ENCODE data around the gene ADAMTSL1.

Gene ADAMTSL1

DNA sequence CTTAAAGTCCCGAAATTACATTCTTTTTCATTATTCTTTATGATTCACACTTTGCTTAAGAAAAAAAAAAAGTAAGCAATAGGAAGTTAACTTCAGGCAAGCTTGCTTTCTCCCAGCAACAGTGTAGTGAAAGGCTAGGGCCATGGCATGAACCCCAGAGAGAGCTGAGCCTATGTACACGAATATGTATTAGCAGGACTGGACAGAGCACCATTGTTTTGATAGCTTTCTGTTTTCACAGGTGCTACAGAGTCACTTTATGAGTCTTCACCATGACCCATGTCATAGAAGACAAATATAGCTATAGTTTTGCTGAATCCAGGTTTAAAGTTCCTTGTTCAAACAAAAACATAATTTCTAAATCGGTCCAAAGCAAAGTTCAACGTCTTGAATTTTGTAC is 199.2 kb downstream of the ADAMTSL1 start:
- TF ChIP-seq, protein P1, sequence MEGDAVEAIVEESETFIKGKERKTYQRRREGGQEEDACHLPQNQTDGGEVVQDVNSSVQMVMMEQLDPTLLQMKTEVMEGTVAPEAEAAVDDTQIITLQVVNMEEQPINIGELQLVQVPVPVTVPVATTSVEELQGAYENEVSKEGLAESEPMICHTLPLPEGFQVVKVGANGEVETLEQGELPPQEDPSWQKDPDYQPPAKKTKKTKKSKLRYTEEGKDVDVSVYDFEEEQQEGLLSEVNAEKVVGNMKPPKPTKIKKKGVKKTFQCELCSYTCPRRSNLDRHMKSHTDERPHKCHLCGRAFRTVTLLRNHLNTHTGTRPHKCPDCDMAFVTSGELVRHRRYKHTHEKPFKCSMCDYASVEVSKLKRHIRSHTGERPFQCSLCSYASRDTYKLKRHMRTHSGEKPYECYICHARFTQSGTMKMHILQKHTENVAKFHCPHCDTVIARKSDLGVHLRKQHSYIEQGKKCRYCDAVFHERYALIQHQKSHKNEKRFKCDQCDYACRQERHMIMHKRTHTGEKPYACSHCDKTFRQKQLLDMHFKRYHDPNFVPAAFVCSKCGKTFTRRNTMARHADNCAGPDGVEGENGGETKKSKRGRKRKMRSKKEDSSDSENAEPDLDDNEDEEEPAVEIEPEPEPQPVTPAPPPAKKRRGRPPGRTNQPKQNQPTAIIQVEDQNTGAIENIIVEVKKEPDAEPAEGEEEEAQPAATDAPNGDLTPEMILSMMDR (IDR thresholded peaks at IDR 0.05) = no peak
- Histone ChIP-seq H3K4me3 (no peak overlapping the region), H3K27ac (no peak overlapping the region)
- no peak for DNase-seq (ENCODE audit: low spot score)

DNA sequence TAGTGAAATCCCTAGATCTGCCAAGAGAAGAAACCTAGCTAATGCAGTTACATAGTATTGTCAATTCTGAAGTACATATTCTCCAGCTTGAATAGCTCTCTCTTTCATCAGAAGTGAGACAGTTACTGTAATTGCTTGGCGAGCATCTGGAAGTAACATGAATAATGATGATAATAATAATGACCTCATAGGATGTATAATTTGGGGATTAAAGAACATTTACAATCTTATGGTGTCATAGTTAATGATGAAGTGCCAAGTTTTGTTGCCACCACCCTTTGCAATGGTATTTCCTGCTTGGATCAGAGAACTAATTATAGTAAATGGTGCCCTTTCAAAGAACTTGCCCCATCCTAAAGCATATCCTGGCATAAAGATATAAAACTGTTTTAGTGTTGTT is 201.4 kb downstream of the ADAMTSL1 start:
- no peak overlapping the region for H3K4me3 ChIP-seq
- no peak overlapping the region for H3K27ac ChIP-seq
- no peak for DNase-seq (ENCODE audit: low spot score)
- TF ChIP-seq, protein P1 (IDR thresholded peaks at IDR 0.05) = no peak

DNA sequence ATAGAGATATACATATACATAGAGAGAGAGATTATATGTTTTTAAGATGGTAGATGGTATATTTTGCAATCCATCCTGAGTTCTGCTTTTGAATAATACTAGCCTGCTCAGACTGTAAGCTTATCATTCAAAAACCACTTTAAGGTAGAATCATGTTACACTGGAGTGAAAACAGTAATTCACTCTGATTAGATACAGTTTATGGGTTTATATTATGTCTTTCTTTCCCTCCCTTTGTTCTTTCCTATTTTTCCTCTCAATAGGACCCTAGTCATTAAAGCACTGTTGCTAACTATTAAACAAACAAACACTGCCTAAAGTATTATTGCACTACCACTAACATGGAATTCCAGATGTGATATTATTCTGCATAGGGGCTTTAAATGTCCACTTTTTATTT is 202.0 kb downstream of the ADAMTSL1 start:
- TF ChIP-seq, protein P1 (IDR thresholded peaks at IDR 0.05) = no peak
- Histone ChIP-seq H3K27ac (no peak overlapping the region), H3K4me3 (no peak overlapping the region)
- DNase-seq (ENCODE audit: low spot score) = no peak

DNA sequence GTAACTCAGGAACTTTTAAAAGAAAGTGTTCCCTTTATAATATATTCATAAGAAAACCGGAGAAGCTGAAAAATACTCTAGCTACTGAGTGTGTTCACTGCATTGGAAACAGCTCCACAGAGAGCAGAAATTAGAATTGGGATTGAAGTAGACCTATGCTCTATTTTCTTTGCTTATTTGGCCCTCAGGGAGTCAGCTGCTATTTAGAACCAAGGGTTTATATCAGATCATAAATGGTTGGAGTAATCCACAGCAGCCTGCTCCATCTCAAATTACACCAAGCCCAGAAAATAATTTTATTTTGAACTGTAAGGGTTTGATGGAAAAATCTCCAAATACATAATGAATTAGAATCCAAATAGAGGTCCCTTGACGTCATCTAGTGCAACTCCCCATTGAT is 202.6 kb downstream of the ADAMTSL1 start:
- no peak for DNase-seq (ENCODE audit: low spot score)
- H3K4me3 ChIP-seq = no peak overlapping the region
- no peak overlapping the region for H3K27ac ChIP-seq
- TF ChIP-seq, protein P1 (IDR thresholded peaks at IDR 0.05) = no peak

DNA sequence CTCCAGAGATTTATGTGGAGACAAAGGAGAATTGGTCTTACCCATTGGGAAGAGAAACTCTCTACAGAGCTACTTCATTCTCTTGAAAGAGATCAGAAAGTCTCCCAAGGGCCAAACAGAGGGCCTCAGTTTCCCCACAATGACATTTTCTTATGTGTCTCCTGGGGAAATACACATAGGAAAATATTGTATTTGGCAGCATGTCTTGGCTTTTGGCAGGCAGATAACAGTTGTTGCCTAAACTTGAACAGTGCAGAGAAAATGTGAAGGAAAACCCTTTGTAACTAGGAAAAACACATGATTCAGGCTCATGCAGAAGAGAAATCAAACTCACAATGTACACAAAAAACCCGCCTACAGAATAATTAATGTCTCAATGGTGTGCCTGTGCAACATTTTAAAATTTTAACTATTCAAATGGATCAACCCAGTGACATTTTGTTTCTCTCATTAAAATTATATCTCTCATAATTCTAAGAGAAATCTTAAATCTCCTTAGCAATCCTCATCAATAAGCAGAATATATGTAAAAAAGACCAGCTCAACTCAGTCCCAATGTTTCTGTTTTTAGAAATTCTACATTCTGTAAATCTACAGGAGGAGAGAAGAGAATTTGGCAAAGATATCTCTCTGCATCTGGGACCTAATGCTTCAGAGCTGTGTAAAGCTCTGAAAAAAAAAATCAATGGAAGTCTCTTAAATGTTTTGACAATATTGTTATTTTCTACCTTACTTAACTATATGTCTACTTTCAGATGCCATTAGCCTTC is 205.1 kb downstream of the ADAMTSL1 start:
- Histone ChIP-seq H3K27ac (no peak overlapping the region), H3K4me3 (no peak overlapping the region)
- TF ChIP-seq, protein P1 (IDR thresholded peaks at IDR 0.05) = no peak
- no peak for DNase-seq (ENCODE audit: low spot score)

DNA sequence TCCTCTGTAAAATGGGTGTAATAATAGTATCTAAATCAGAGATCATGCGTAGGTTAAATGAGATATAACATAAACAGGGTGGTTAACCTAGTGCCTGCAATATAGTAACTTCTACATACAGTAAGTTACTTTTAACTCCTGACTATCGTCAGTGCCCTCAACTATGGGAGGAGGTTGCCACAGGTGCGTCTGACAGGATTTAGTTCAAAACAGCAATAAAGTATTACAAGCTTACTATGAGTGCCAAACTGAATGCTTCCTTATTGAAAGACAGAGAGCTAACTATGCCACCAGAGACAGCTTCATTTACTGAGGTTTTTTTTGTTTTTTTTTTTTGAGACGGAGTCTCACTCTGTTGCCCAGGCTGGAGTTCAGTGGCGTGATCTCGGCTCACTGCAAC is 209.0 kb downstream of the ADAMTSL1 start:
- no peak overlapping the region for H3K27ac ChIP-seq
- H3K4me3 ChIP-seq = no peak overlapping the region
- TF ChIP-seq, protein P1 (IDR thresholded peaks at IDR 0.05) = no peak
- DNase-seq (ENCODE audit: low spot score) = no peak

DNA sequence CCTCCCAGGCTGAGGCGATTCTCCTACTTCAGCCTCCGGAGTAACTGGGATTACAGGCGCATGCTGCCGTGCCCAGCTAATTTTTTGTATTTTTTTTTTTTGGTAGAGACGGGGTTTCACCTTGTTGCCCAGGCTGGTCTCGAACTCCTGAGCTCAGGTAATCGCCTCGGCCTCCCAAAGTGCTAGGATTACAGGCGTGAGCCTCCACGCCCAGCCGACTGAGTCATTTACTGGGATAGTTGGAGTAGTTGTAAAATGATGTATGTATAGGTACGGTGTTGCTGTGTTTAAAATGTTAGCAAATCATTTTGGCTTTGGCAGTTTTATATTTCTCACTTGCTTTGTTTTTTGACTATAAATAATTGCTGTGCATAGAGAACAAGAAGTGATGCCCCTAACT is 209.4 kb downstream of the ADAMTSL1 start:
- Histone ChIP-seq H3K27ac (no peak overlapping the region), H3K4me3 (no peak overlapping the region)
- no peak for DNase-seq (ENCODE audit: low spot score)
- TF ChIP-seq, protein P1 (IDR thresholded peaks at IDR 0.05) = no peak

Data from coronary artery (tissue), 2 donors.